BLaER1 treated with 17β-estradiol and CSF1 and Interleukin-3, amounts not matched to agents 10 nM and 100 nM (cell line): ENCODE measurements around the gene OR51B4.

Experiments used
- H3K27ac ChIP-seq, 11 experiments: shearing (Covaris generic); formaldehyde crosslinking; 2 replicates each; pipeline ENCODE4 v1.8.1; 2022
- H3K27me3 ChIP-seq, 11 experiments: shearing (Covaris generic); formaldehyde crosslinking; 2 replicates each; pipeline ENCODE4 v1.8.1; 2022
- H3K36me3 ChIP-seq, 11 experiments: shearing (Covaris generic); formaldehyde crosslinking; 2 replicates each; pipeline ENCODE4 v1.8.1; 2022
- H3K4me1 ChIP-seq, 10 experiments: shearing (Covaris generic); formaldehyde crosslinking; 2 replicates each; pipeline ENCODE4 v1.8.1; 2022
- H3K4me2 ChIP-seq, 11 experiments: shearing (Covaris generic); formaldehyde crosslinking; 2 replicates each; pipeline ENCODE4 v1.8.1; 2022
- H3K4me3 ChIP-seq, 10 experiments: shearing (Covaris generic); formaldehyde crosslinking; 2 replicates each; pipeline ENCODE4 v1.8.1; 2022
- H3K9ac ChIP-seq, 11 experiments: shearing (Covaris generic); formaldehyde crosslinking; 2 replicates each; pipeline ENCODE4 v1.8.1; 2022
- H3K9me3 ChIP-seq, 11 experiments: shearing (Covaris generic); formaldehyde crosslinking; replicated peaks in 1 of 11; 2 replicates each; pipeline ENCODE4 v1.8.1; 2022
- H4K20me1 ChIP-seq, 11 experiments: shearing (Covaris generic); formaldehyde crosslinking; 2 replicates each; pipeline ENCODE4 v1.8.1; 2022
- Cebpa-rat ChIP-seq, 11 experiments: shearing (Covaris generic); IDR thresholded peaks; 2 replicates each; pipeline ENCODE4 v1.8.1; 2022

OR51B4 gene

GRCh38 chr11:5288108-5288905, 13.4 kb downstream of the OR51B4 start:
- Histone ChIP-seq H4K20me1 (no peaks in the 10 kb centered on the region), H3K9me3 (no peaks in the 10 kb centered on the region), H3K27me3 (no peaks in the 10 kb centered on the region), H3K4me2 (no peak overlapping the region), H3K4me3 (no peak overlapping the region), H3K27ac (no peak overlapping the region), H3K36me3 (no peaks in the 10 kb centered on the region), H3K9ac (no peak overlapping the region), H3K4me1 (peaks cover 0 to 5% (median 0%) of the 10 kb centered on the region in 10 experiments; a peak in 2 of 20 replicates)
- TF ChIP-seq Cebpa-rat (IDR thresholded peaks at IDR 0.05): no peak

- Histone ChIP-seq H3K27ac (no peak overlapping the region), H3K27me3 (no peaks in the 10 kb centered on the region), H3K4me1 (peaks cover 0 to 5% (median 0%) of the 10 kb centered on the region in 10 experiments; a peak in 2 of 20 replicates), H3K9ac (no peak overlapping the region), H4K20me1 (no peaks in the 10 kb centered on the region), H3K4me3 (no peak overlapping the region), H3K4me2 (no peak overlapping the region), H3K9me3 (no peaks in the 10 kb centered on the region), H3K36me3 (no peaks in the 10 kb centered on the region)
- no peak for TF ChIP-seq Cebpa-rat (IDR thresholded peaks at IDR 0.05)
Observed at GRCh38 chr11:5286901-5287300, 14.8 kb downstream of the OR51B4 start.

GRCh38 chr11:5286351-5286750, 15.4 kb downstream of the OR51B4 start:
- Histone ChIP-seq H3K4me2 (no peak overlapping the region), H4K20me1 (no peaks in the 10 kb centered on the region), H3K4me3 (no peak overlapping the region), H3K9me3 (no peaks in the 10 kb centered on the region), H3K27ac (no peak overlapping the region), H3K9ac (no peak overlapping the region), H3K36me3 (no peaks in the 10 kb centered on the region), H3K27me3 (no peaks in the 10 kb centered on the region), H3K4me1 (peaks cover 0 to 5% (median 0%) of the 10 kb centered on the region in 10 experiments; a peak in 4 of 20 replicates)
- TF ChIP-seq Cebpa-rat (IDR thresholded peaks at IDR 0.05): no peak

- Histone ChIP-seq H3K4me1 (peaks cover 0 to 6% (median 3%) of the 10 kb centered on the region in 10 experiments; a peak in 10 of 20 replicates), H3K27me3 (no peaks in the 10 kb centered on the region), H3K4me2 (no peak overlapping the region), H3K9ac (no peak overlapping the region), H3K9me3 (no peaks in the 10 kb centered on the region), H3K4me3 (no peak overlapping the region), H3K27ac (no peak overlapping the region), H4K20me1 (no peaks in the 10 kb centered on the region), H3K36me3 (no peaks in the 10 kb centered on the region)
- TF ChIP-seq Cebpa-rat (IDR thresholded peaks at IDR 0.05): no peak
Observed at GRCh38 chr11:5285703-5286340, 15.9 kb downstream of the OR51B4 start.

GRCh38 chr11:5284637-5285036, 17.1 kb downstream of the OR51B4 start:
- Histone ChIP-seq H3K4me1 (peaks cover 0 to 16% (median 8%) of the 10 kb centered on the region in 10 experiments; a peak in 10 of 20 replicates), H3K4me2 (no peak overlapping the region), H3K9ac (no peak overlapping the region), H3K27me3 (no peaks in the 10 kb centered on the region), H3K4me3 (no peak overlapping the region), H4K20me1 (no peaks in the 10 kb centered on the region), H3K36me3 (no peaks in the 10 kb centered on the region), H3K27ac (no peak overlapping the region), H3K9me3 (no peaks in the 10 kb centered on the region)
- no peak for TF ChIP-seq Cebpa-rat (IDR thresholded peaks at IDR 0.05)

GRCh38 chr11:5283882-5284281, 17.9 kb downstream of the OR51B4 start:
- H4K20me1 ChIP-seq: no peaks in the 10 kb centered on the region
- H3K9ac ChIP-seq: no peak overlapping the region
- no peak overlapping the region for H3K4me3 ChIP-seq
- H3K27ac ChIP-seq: no peak overlapping the region
- peaks cover 0 to 16% (median 8%) of the 10 kb centered on the region in 10 experiments; a peak in 10 of 20 replicates for H3K4me1 ChIP-seq
- no peaks in the 10 kb centered on the region for H3K9me3 ChIP-seq
- no peaks in the 10 kb centered on the region for H3K27me3 ChIP-seq
- no peak overlapping the region for H3K4me2 ChIP-seq
- H3K36me3 ChIP-seq: no peaks in the 10 kb centered on the region
- no peak for TF ChIP-seq Cebpa-rat (IDR thresholded peaks at IDR 0.05)

- H3K4me2 ChIP-seq: no peak overlapping the region
- no peaks in the 10 kb centered on the region for H3K27me3 ChIP-seq
- H3K4me3 ChIP-seq: no peak overlapping the region
- H3K36me3 ChIP-seq: no peaks in the 10 kb centered on the region
- no peak overlapping the region for H3K27ac ChIP-seq
- H4K20me1 ChIP-seq: no peaks in the 10 kb centered on the region
- peaks cover 0 to 16% (median 8%) of the 10 kb centered on the region in 10 experiments; a peak in 10 of 20 replicates for H3K4me1 ChIP-seq
- H3K9ac ChIP-seq: no peak overlapping the region
- TF ChIP-seq Cebpa-rat (IDR thresholded peaks at IDR 0.05): no peak
- no peaks in the 10 kb centered on the region for H3K9me3 ChIP-seq
Observed at GRCh38 chr11:5283086-5283485, 18.7 kb downstream of the OR51B4 start.

- H3K27ac ChIP-seq: no peak overlapping the region
- H3K4me2 ChIP-seq: no peak overlapping the region
- H3K27me3 ChIP-seq: no peaks in the 10 kb centered on the region
- H3K4me3 ChIP-seq: no peak overlapping the region
- H3K4me1 ChIP-seq: peaks cover 0 to 16% (median 8%) of the 10 kb centered on the region in 10 experiments; a peak in 10 of 20 replicates
- H3K36me3 ChIP-seq: no peaks in the 10 kb centered on the region
- no peak overlapping the region for H3K9ac ChIP-seq
- H3K9me3 ChIP-seq: no peaks in the 10 kb centered on the region
- no peaks in the 10 kb centered on the region for H4K20me1 ChIP-seq
- TF ChIP-seq Cebpa-rat (IDR thresholded peaks at IDR 0.05): no peak
Observed at GRCh38 chr11:5282628-5283027, 19.1 kb downstream of the OR51B4 start.

- H3K27me3 ChIP-seq: no peaks in the 10 kb centered on the region
- no peaks in the 10 kb centered on the region for H3K9me3 ChIP-seq
- no peaks in the 10 kb centered on the region for H3K36me3 ChIP-seq
- H3K4me2 ChIP-seq: no peak overlapping the region
- H3K9ac ChIP-seq: no peak overlapping the region
- H3K27ac ChIP-seq: peak overlapping the region in 4 of 11 experiments; percentile 6 to 63 (median 34); a peak in 5 of 22 replicates
- no peaks in the 10 kb centered on the region for H4K20me1 ChIP-seq
- TF ChIP-seq Cebpa-rat (IDR thresholded peaks at IDR 0.05): no peak
- H3K4me1 ChIP-seq: peaks cover 0 to 16% (median 8%) of the 10 kb centered on the region in 10 experiments; a peak in 10 of 20 replicates
- H3K4me3 ChIP-seq: no peak overlapping the region
Observed at GRCh38 chr11:5281596-5281995, 20.1 kb downstream of the OR51B4 start.
